GM21515 (cell line): Measurements from ENCODE around the gene RIPOR2.
"Not testable (repeated sequence)": the region's sequence is repeated elsewhere in the genome, so short reads cannot be mapped to it uniquely, and the experiment has no call there.

Experiments
- ATAC-seq: cut with Tn5 transposase; IDR thresholded peaks from one replicate; pipeline ENCODE4 v1.9.1; 2021; ENCODE audit not compliant: unreplicated experiment

RIPOR2 gene

GRCh38 chr6:24959319-24959718 lies 23.6 kb upstream of the RIPOR2 start:
- no peak for ATAC-seq

DNA sequence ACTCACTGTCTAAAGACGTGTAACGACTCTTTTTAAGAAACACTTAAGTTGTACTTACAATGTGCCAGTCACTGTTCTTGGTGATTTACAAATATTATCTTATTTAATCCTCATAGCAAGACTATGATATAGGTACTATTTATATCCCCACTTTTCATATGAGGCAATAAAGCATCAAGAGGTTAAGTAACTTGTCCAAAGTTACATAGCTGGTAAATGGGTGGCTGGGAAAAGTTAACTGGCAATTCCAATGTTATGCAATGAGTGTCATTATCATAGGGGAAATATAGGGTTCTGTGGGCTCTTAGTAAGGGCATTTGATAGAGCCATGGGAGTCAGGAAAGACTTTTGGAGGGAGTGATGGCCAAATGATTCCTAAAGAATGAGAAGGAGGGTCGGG lies 21.4 kb upstream of the RIPOR2 start:
- ATAC-seq: no peak

DNA sequence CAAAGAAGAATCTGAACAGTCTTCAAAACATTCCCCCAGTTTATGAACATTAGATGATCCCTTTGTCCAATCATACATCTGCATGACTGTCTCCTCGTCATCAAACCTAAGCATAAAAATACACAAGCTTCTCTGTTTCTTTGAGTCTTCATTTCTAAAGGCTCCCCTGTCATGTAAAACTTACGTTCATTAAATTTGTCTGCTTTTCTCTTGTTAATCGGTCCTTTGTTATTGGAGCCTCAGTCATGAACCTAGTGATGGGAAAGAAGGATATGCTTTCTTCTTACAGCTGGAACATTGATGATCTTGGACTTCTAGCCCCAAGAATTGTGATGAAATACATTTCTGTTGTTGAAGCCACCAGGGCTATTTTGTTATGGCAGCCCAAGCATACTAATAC lies 18.0 kb upstream of the RIPOR2 start:
- no peak for ATAC-seq

GRCh38 chr6:24951811-24952299 lies 16.1 kb upstream of the RIPOR2 start:
- no peak for ATAC-seq

GRCh38 chr6:24950218-24950941 lies 14.6 kb upstream of the RIPOR2 start:
- ATAC-seq: no peak

DNA sequence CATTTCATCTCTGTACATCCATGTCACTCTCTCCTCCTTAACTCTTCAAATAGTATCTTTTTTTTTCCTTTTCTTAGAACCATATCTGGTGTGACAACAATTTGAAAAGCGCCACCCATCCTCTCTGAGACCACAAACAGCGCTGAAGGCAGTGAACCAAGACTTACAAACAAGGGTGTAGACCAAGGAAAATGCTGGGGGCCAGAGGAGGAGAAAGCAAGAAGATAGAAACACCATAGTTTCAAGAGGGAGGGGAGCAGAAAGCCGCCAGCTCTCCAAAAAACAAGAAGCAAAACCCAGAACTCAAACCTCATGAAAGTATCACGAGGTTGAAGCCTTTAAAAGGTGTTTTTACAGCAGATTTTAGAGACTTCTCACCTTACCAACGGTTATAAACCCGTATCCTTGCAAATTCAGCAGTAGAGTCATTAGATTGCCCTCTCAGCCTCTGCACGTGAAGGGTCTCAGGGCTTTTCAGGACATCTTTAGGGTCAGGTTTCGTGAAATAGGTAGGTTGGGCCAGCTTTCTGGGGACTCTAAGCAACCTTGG lies 13.3 kb upstream of the RIPOR2 start:
- ATAC-seq: peak; percentile 86

GRCh38 chr6:24948261-24948660 lies 12.5 kb upstream of the RIPOR2 start:
- not testable (repeated sequence) for ATAC-seq

GRCh38 chr6:24947636-24948035 lies 11.9 kb upstream of the RIPOR2 start:
- no peak for ATAC-seq

- ATAC-seq: no peak
Observed at GRCh38 chr6:24945054-24945453, 9.3 kb upstream of the RIPOR2 start.

DNA sequence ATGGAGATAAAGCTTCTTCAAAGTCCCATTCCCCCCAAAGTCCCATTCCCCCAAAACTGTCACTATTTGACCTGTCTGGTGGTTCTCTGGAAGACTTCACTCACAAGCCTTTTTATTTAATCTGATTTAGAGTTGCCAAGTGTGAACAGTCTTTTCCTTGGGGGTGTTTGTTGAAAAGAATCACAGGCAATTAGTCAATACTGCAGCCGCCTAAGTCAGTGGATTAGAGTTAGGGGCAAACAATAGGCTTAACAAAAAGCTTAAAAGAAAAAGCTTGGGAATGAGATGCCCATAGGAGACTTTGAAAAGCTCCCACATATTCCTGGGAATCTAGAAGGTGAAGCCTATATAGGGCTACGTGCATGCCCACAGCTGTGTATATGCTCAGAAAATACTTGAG lies 8.0 kb upstream of the RIPOR2 start:
- no peak for ATAC-seq

GRCh38 chr6:24940311-24940917 lies 4.7 kb upstream of the RIPOR2 start:
- ATAC-seq: no peak

DNA sequence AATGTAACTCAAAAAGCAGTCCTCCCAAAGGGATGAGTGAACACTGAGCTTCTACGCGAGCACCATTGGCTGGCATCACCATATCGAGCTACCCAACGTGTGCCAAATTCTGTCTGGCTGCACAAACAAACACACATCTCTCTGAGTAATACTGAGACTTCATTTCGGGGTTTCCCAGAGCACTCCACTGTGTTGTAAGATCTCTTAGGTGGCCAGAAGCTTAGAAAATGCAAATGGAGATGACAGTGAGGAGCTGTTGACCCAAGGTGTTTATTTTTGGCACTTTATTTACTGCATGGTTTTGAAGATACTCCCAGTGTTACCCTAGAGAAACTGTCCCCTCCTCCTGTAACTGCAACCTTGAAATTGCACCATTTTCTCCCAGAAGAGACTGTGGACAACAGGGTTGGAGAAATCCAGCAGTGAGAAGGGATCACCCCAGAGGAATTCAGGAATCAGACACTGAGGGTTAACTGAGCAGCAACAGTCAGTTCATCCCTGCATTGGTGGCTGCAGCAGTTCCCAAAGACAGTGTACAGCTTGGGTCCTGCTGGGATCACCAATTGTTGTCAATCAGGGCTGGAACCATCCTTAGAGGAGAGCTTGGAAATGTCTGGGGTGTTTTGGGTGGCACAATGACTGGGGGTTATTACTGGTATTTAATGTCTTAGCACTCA lies 1.0 kb upstream of the RIPOR2 start:
- peak; percentile 58 for ATAC-seq

- ATAC-seq: no peak
Observed at GRCh38 chr6:24933868-24934401, 1.8 kb downstream of the RIPOR2 start.

DNA sequence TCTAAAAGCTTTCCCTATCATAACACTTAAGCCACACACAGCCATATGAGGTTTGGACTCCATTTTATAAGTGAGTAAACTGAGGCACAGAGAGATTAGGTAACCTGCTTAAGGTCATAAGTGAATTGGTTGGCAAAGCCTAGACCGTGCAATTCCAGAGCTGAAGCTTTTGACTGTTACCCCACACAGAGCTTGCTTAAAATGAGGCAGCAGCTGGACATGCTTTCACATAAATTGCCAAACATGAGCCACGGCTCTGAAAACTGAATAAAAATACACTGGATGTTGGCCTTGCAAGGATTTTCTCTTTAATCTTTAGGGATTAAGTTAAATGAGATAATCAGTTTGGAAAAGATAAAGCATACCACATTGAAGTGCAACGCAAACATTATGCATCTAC lies 2.5 kb downstream of the RIPOR2 start:
- no peak for ATAC-seq

DNA sequence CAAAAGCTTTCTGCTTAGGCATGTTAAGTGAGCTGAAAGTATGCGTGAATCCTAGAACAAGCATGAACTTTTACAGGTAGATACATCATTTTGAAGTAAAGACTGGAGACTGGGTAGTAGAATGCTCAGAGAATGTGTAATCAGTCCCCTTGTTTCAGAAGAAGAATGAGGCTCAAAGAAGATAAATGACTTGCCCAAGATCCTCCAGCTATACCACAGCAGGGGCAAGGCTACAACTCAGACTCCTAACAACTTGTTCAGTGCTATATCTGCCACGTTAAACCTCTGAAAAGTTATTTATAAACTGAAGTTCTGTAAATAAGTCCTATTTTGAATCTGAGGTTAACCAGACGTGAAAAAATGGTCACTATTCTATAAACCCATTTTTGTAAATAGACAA lies 2.9 kb downstream of the RIPOR2 start:
- peak; percentile 27 for ATAC-seq

- ATAC-seq: no peak
Observed at GRCh38 chr6:24931718-24932691, 3.8 kb downstream of the RIPOR2 start.

GRCh38 chr6:24931296-24931695 lies 4.5 kb downstream of the RIPOR2 start:
- ATAC-seq: no peak

- ATAC-seq: no peak
Observed at GRCh38 chr6:24930431-24930871, 5.3 kb downstream of the RIPOR2 start.

- no peak for ATAC-seq
Observed at GRCh38 chr6:24929242-24929641, 6.5 kb downstream of the RIPOR2 start.

DNA sequence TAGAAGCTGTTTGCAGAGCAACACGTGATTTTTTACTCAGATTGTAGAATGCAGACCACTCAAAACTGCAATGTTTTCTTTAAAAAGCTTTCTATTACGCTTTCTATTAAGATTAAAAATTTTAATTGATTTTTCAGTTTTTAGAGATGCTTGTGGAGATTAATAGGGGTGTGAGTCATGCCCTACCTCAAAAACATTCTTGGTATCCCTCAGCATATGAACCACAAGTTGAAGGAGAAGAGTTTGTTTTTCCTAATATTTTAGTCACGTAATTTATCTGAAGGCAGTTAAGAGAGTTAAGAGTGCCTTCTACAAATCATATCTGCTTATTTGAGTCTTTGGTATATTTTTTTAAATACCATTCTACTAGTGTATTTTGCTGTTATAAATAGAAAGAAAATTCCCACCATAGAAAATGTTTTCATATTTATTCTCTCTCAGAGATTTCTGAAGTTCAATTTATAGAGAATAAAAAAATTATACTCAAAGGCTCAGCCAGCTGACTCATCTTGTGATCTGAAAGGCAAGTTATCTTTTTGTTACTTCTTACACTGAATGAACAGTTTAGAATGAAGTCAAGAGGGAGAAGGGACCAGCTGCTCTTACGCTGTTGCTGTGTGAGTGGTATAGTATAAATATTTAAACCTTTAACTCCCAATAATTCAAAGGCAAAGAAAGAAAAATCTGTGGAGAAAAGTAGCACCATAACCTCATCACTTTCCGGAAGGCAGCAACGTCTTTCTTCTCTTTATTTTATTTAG lies 7.6 kb downstream of the RIPOR2 start:
- ATAC-seq: no peak
